ENCODE data around the gene REG4.

Gene REG4

GRCh38 chr1:119767486-119767885 is 43.8 kb downstream of the REG4 start:
- no peak overlapping the region for H3K4me3 ChIP-seq (ENCODE audit: control insufficient read depth, low read depth, low read length)
- no peak for TF ChIP-seq CTCF (conservative IDR thresholded peaks at IDR 0.05; ENCODE audit: control insufficient read depth, insufficient read depth, low read depth, low read length)
- DNase-seq (ENCODE audit: low read depth) = peak; percentile 29

GRCh38 chr1:119766374-119766794 is 44.9 kb downstream of the REG4 start:
- no peak for TF ChIP-seq CTCF (conservative IDR thresholded peaks at IDR 0.05; ENCODE audit: control insufficient read depth, insufficient read depth, low read depth, low read length)
- DNase-seq (ENCODE audit: low read depth) = no peak

GRCh38 chr1:119764220-119764619 is 47.0 kb downstream of the REG4 start:
- H3K4me3 ChIP-seq (ENCODE audit: control insufficient read depth, low read depth, low read length) = no peak overlapping the region
- no peak for TF ChIP-seq CTCF (conservative IDR thresholded peaks at IDR 0.05; ENCODE audit: control insufficient read depth, insufficient read depth, low read depth, low read length)
- no peak for DNase-seq (ENCODE audit: low read depth)

More at GRCh38 chr1:119766374-119766794, 44.9 kb downstream of the REG4 start:
- no peak overlapping the region for H3K4me3 ChIP-seq (ENCODE audit: control insufficient read depth, low read depth, low read length)

- TF ChIP-seq CTCF (conservative IDR thresholded peaks at IDR 0.05; ENCODE audit: control insufficient read depth, insufficient read depth, low read depth, low read length) = no peak
- no peak for DNase-seq (ENCODE audit: low read depth)
- H3K4me3 ChIP-seq (ENCODE audit: control insufficient read depth, low read depth, low read length) = no peak overlapping the region
These were observed 48.3 kb downstream of the REG4 start for GRCh38 chr1:119762953-119763352.

GRCh38 chr1:119762409-119762808 is 48.9 kb downstream of the REG4 start:
- no peak for TF ChIP-seq CTCF (conservative IDR thresholded peaks at IDR 0.05; ENCODE audit: control insufficient read depth, insufficient read depth, low read depth, low read length)
- H3K4me3 ChIP-seq (ENCODE audit: control insufficient read depth, low read depth, low read length) = no peak overlapping the region
- DNase-seq (ENCODE audit: low read depth) = no peak

GRCh38 chr1:119758584-119758983 is 52.7 kb downstream of the REG4 start:
- DNase-seq (ENCODE audit: low read depth) = no peak
- TF ChIP-seq CTCF (conservative IDR thresholded peaks at IDR 0.05; ENCODE audit: control insufficient read depth, insufficient read depth, low read depth, low read length) = no peak
- no peak overlapping the region for H3K4me3 ChIP-seq (ENCODE audit: control insufficient read depth, low read depth, low read length)

GRCh38 chr1:119752592-119752991 is 58.7 kb downstream of the REG4 start:
- TF ChIP-seq CTCF (conservative IDR thresholded peaks at IDR 0.05; ENCODE audit: control insufficient read depth, insufficient read depth, low read depth, low read length) = no peak
- DNase-seq (ENCODE audit: low read depth) = no peak
- H3K4me3 ChIP-seq (ENCODE audit: control insufficient read depth, low read depth, low read length) = no peak overlapping the region

All from fibroblast of mammary gland (primary cell).